NB4 (cell line): ENCODE data around the gene RPAP2.

ENCODE experiments used
- CTCF ChIP-seq: IDR thresholded peaks from one replicate; pipeline ENCODE4 v1.5.1; 2012; ENCODE audit warnings: low read depth, low read length
- MYC ChIP-seq: IDR thresholded peaks from 2 replicates; pipeline ENCODE4 v1.6.1; 2011; ENCODE audit warnings: low read depth, low read length
- POLR2A ChIP-seq: IDR thresholded peaks from 2 replicates; pipeline ENCODE4 v1.6.1; 2011; ENCODE audit warnings: mild to moderate bottlenecking; ENCODE audit not compliant: insufficient read length; ENCODE audit errors: extremely low read depth
- TF ChIP-seq, protein P1 (sequence below): IDR thresholded peaks from 2 replicates; pipeline ENCODE4 v1.6.1; 2011; ENCODE audit warnings: low read depth, low read length

DNA sequence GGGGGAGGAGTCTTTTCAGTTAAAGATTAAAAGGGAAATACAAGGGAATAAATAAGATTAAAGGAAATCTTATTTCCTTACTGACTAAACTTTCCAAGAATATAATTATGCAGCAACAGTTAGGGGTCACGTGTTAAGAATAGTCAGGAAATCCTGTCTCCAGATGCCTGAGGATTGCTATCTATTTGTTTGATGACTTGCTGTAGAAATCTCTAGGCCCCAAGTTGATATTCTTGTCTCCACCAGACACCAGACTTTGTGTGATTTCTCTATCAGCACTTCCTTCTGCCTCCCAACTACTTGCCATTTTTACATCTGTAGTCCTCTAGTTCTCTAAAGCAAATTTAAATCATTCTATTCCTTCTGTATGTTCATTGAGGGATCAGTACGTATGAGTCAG is 77.5 kb downstream of the RPAP2 start:
- TF ChIP-seq CTCF (no peak), MYC (no peak), POLR2A (no peak)
- TF ChIP-seq, protein P1, sequence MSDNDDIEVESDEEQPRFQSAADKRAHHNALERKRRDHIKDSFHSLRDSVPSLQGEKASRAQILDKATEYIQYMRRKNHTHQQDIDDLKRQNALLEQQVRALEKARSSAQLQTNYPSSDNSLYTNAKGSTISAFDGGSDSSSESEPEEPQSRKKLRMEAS: no peak
